ENCODE measurements around the gene STMN1.

DNA sequence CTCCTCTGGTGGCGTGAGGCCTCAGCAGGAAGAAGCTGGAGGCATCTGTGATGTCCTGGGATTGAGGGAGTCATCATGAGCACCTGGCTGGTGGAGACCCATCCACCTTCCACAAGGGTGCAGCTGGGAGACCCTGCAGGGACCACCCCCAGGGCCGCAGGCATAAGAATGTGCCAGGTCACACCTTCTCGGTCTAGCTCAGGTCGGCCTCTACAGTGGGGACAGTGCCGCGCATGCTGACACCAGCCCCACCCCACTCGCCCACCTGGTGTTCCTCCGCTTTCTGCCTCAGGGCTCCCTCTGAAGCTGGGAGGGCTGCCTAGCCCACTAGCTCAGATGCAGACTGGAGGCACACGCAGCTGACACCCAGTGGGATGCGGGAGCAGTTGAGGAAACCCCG lies 25.0 kb downstream of the STMN1 start:
- TF ChIP-seq, protein P1, sequence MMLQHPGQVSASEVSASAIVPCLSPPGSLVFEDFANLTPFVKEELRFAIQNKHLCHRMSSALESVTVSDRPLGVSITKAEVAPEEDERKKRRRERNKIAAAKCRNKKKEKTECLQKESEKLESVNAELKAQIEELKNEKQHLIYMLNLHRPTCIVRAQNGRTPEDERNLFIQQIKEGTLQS (IDR thresholded peaks at IDR 0.05; ENCODE audit: borderline replicate concordance, extremely low read depth, low read depth, low read length) = no peak
- TF ChIP-seq, protein P2, sequence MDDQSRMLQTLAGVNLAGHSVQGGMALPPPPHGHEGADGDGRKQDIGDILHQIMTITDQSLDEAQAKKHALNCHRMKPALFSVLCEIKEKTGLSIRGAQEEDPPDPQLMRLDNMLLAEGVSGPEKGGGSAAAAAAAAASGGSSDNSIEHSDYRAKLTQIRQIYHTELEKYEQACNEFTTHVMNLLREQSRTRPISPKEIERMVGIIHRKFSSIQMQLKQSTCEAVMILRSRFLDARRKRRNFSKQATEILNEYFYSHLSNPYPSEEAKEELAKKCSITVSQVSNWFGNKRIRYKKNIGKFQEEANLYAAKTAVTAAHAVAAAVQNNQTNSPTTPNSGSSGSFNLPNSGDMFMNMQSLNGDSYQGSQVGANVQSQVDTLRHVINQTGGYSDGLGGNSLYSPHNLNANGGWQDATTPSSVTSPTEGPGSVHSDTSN (IDR thresholded peaks at IDR 0.05; ENCODE audit: insufficient replicate concordance, low read depth, low read length) = no peak
- TF ChIP-seq CHD2 (IDR thresholded peaks at IDR 0.05; ENCODE audit: borderline replicate concordance, low read depth, low read length) (no peak), MTA3 (IDR thresholded peaks at IDR 0.05; ENCODE audit: borderline replicate concordance, low read length) (no peak), MAX (IDR thresholded peaks at IDR 0.05; ENCODE audit: low read depth, low read length) (no peak), POLR2A (IDR thresholded peaks at IDR 0.05; ENCODE audit: low read depth, low read length) (no peak), SUZ12 (IDR thresholded peaks at IDR 0.05; ENCODE audit: unreplicated experiment) (no peak), NR2C2 (IDR thresholded peaks at IDR 0.05; ENCODE audit: borderline replicate concordance, control insufficient read depth, insufficient read length, low read depth) (no peak)
- TF ChIP-seq, protein P3, sequence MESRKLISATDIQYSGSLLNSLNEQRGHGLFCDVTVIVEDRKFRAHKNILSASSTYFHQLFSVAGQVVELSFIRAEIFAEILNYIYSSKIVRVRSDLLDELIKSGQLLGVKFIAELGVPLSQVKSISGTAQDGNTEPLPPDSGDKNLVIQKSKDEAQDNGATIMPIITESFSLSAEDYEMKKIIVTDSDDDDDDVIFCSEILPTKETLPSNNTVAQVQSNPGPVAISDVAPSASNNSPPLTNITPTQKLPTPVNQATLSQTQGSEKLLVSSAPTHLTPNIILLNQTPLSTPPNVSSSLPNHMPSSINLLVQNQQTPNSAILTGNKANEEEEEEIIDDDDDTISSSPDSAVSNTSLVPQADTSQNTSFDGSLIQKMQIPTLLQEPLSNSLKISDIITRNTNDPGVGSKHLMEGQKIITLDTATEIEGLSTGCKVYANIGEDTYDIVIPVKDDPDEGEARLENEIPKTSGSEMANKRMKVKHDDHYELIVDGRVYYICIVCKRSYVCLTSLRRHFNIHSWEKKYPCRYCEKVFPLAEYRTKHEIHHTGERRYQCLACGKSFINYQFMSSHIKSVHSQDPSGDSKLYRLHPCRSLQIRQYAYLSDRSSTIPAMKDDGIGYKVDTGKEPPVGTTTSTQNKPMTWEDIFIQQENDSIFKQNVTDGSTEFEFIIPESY (IDR thresholded peaks at IDR 0.05) = no peak
